Caco-2 (cell line): ENCODE results near the gene MBD3L2. TPM values are rescaled to one million over a fixed set of nuclear protein-coding genes. Genes with fewer than 3 reads are reported as not detected.

Experiments used
- BruUV-seq: library from RNA; stranded (reverse); fragments of 400-500 nt; replicated peaks from 2 replicates; lab custom pipeline; 2021; lab: Mats Ljungman, UMichigan
- CTCF ChIA-PET: fragments of 300-600 bp; sonication (Branson Sonifier 250); formaldehyde crosslinking; loops from one replicate; lab custom pipeline; 2022; ENCODE audit warnings: antibody characterized with exemption; lab: Charles Lee
- POLR2A ChIA-PET: fragments of 300-600 bp; sonication (Branson Sonifier 250); formaldehyde crosslinking; loops from one replicate; lab custom pipeline; 2022; ENCODE audit warnings: antibody characterized with exemption; lab: Charles Lee
- DNase-seq, 2 experiments: peaks; one replicate each; pipeline versions ENCODE4 v3.0.0 to v3.0.0-alpha.2; 2020 to 2022
- H3K27me3 ChIP-seq: replicated peaks from 2 replicates; pipeline ENCODE4 v1.6.0; 2011; ENCODE audit warnings: low read length; ENCODE audit not compliant: control insufficient read depth, insufficient read depth
- H3K36me3 ChIP-seq: 2 replicates; pipeline ENCODE4 v1.5.1; 2011; ENCODE audit warnings: low read length; ENCODE audit not compliant: control insufficient read depth, insufficient read depth
- H3K4me1 ChIP-seq: fragments of 250-450 bp; sonication (Bioruptor Pico); 2 replicates; pipeline ENCODE4 v1.5.1; 2020; ENCODE audit warnings: mild to moderate bottlenecking
- H3K4me3 ChIP-seq: 2 replicates; pipeline ENCODE4 v1.5.1; 2011; ENCODE audit warnings: low read depth, mild to moderate bottlenecking, control low read depth, low read length
- H3K9me3 ChIP-seq: fragments of 250-450 bp; sonication (Bioruptor Pico); 2 replicates; pipeline ENCODE4 v1.5.1; 2020; ENCODE audit warnings: mild to moderate bottlenecking, moderate library complexity
- H3K27ac Mint-ChIP-seq: one replicate; pipeline ENCODE4 v1.8.0; 2022; ENCODE audit warnings: mixed read lengths; ENCODE audit not compliant: unreplicated experiment
- H3K27me3 Mint-ChIP-seq: one replicate; pipeline ENCODE4 v1.8.0; 2022; ENCODE audit warnings: mixed read lengths; ENCODE audit not compliant: insufficient read depth, unreplicated experiment
- H3K36me3 Mint-ChIP-seq: one replicate; pipeline ENCODE4 v1.8.0; 2022; ENCODE audit warnings: mild to moderate bottlenecking, mixed read lengths; ENCODE audit not compliant: insufficient read depth, unreplicated experiment
- H3K4me1 Mint-ChIP-seq: one replicate; pipeline ENCODE4 v1.8.0; 2022; ENCODE audit warnings: low read depth, mixed read lengths; ENCODE audit not compliant: unreplicated experiment
- H3K4me3 Mint-ChIP-seq: one replicate; pipeline ENCODE4 v1.8.0; 2022; ENCODE audit warnings: mild to moderate bottlenecking, moderate library complexity, mixed read lengths; ENCODE audit not compliant: unreplicated experiment
- H3K9me3 Mint-ChIP-seq: one replicate; pipeline ENCODE4 v1.8.0; 2022; ENCODE audit warnings: mixed read lengths; ENCODE audit not compliant: unreplicated experiment
- intact Hi-C: fragments of 100-400 bp; cut with micrococcal nuclease; formaldehyde crosslinking; loops from one replicate; pipeline ENCODE4 v1.10.0; 2022; ENCODE audit not compliant: unreplicated experiment
- total RNA-seq: library from RNA; stranded (reverse); gene quantifications from 2 replicates; pipeline ENCODE4 v1.2.3, GENCODE V29; 2022
- TF ChIP-seq, protein P1 (sequence below), 2 experiments: fragments of 200-600 bp in 1 of 2; IDR thresholded peaks; 1 replicate in 1 of 2; 2 replicates in 1 of 2; pipeline versions ENCODE4 v1.5.1 to v1.8.0; 2011 to 2022; ENCODE audit warnings: antibody characterized with exemption in 1 of 2, control low read depth in 1 of 2, inconsistent platforms in 1 of 2, low read depth in 1 of 2, low read length in 1 of 2, mild to moderate bottlenecking in 1 of 2, moderate library complexity in 1 of 2; ENCODE audit not compliant: insufficient read depth in 1 of 2, severe bottlenecking in 1 of 2, unreplicated experiment in 1 of 2

Gene MBD3L2
- total RNA-seq, 1 experiment from 2014 or later: not detected

DNA sequence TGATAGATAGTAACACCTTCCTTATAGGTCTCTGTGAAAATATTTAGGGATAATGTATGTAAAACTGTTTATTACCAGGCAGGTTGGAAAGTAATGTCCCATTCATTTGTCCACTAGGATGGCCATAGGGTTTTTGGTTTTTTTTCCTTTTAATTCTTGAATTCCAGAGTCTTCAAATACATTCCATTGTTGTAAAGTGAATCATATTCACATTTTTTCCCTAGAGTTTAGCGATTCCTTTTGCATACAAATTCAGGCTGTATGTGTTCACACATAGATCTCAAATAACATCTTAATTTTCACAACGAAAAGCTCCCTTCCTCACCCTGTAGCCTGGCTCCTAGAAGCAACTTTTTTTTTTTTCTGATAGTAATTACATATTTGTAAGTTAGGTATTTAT is 18.6 kb downstream of the MBD3L2 start:
- TF ChIP-seq, protein P1, sequence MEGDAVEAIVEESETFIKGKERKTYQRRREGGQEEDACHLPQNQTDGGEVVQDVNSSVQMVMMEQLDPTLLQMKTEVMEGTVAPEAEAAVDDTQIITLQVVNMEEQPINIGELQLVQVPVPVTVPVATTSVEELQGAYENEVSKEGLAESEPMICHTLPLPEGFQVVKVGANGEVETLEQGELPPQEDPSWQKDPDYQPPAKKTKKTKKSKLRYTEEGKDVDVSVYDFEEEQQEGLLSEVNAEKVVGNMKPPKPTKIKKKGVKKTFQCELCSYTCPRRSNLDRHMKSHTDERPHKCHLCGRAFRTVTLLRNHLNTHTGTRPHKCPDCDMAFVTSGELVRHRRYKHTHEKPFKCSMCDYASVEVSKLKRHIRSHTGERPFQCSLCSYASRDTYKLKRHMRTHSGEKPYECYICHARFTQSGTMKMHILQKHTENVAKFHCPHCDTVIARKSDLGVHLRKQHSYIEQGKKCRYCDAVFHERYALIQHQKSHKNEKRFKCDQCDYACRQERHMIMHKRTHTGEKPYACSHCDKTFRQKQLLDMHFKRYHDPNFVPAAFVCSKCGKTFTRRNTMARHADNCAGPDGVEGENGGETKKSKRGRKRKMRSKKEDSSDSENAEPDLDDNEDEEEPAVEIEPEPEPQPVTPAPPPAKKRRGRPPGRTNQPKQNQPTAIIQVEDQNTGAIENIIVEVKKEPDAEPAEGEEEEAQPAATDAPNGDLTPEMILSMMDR (IDR thresholded peaks at IDR 0.05; ENCODE audit: insufficient read depth in 1 of 2, low read depth in 1 of 2, low read length in 1 of 2, severe bottlenecking in 1 of 2, unreplicated experiment in 1 of 2): no peak
- Histone ChIP-seq H3K4me1 (no peaks in the 10 kb centered on the region), H3K27me3 (no peaks in the 10 kb centered on the region), H3K36me3 (peaks cover 1% of the 10 kb centered on the region), H3K4me3 (no peak overlapping the region), H3K9me3 (peaks cover 6% of the 10 kb centered on the region; the same call in 1 of the 2 replicates)
- Mint-ChIP-seq H3K9me3 (peaks cover 9% of the 10 kb centered on the region), H3K27me3 (no peaks in the 10 kb centered on the region), H3K4me1 (peaks cover 7% of the 10 kb centered on the region), H3K36me3 (peaks cover 25% of the 10 kb centered on the region), H3K4me3 (no peak overlapping the region), H3K27ac (no peak overlapping the region)
- BruUV-seq: no TSS peak
- DNase-seq: no peak
- intact Hi-C loops: no loop called here
- ChIA-PET CTCF (no interaction called here), POLR2A (no interaction called here)

DNA sequence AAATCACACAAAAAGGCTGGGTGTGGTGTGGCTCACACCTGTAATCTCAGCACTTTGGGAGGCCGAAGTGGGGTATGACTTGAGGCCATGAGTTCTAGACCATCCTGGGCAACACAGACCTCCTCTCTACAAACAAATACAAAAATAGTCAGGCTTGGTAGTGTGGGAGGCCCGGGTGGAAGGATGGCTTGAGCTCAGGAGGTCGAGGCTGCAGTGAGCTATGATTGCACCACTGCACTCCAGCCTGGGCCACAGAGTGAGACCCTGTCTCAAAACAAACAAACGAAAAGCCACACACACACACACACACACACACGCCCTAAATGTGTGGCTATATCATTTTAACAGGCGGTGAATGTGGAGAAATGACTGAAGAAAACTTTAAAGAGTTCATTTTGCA is 19.5 kb downstream of the MBD3L2 start:
- intact Hi-C loops: no loop called here
- no peak for DNase-seq
- peak overlapping the region; percentile 31 for H3K4me3 ChIP-seq
- peaks cover 6% of the 10 kb centered on the region; the same call in 1 of the 2 replicates for H3K9me3 ChIP-seq
- H3K4me3 Mint-ChIP-seq: peak overlapping the region; percentile 72
- peaks cover 31% of the 10 kb centered on the region for H3K36me3 Mint-ChIP-seq
- H3K9me3 Mint-ChIP-seq: peaks cover 9% of the 10 kb centered on the region
- BruUV-seq: no TSS peak
- ChIA-PET CTCF (interaction anchor here (1.0 kb wide), 1 partner anchor 31 kb away, joined by 4 read pairs; no protein-coding TSS in a partner anchor), POLR2A (interaction anchor here (0.6 to 1.6 kb wide), 4 partner anchors 9 to 696 kb away, joined by 3 to 28 read pairs (median 4); partner anchors contain the start of gene ALKBH7)
- TF ChIP-seq, protein P1 (IDR thresholded peaks at IDR 0.05; ENCODE audit: insufficient read depth in 1 of 2, low read depth in 1 of 2, low read length in 1 of 2, severe bottlenecking in 1 of 2, unreplicated experiment in 1 of 2): no peak
- H3K27me3 ChIP-seq: no peaks in the 10 kb centered on the region
- no peaks in the 10 kb centered on the region for H3K4me1 ChIP-seq
- H3K27me3 Mint-ChIP-seq: no peaks in the 10 kb centered on the region
- H3K4me1 Mint-ChIP-seq: peaks cover 7% of the 10 kb centered on the region
- peaks cover 1% of the 10 kb centered on the region for H3K36me3 ChIP-seq
- peak overlapping the region; percentile 70 for H3K27ac Mint-ChIP-seq

DNA sequence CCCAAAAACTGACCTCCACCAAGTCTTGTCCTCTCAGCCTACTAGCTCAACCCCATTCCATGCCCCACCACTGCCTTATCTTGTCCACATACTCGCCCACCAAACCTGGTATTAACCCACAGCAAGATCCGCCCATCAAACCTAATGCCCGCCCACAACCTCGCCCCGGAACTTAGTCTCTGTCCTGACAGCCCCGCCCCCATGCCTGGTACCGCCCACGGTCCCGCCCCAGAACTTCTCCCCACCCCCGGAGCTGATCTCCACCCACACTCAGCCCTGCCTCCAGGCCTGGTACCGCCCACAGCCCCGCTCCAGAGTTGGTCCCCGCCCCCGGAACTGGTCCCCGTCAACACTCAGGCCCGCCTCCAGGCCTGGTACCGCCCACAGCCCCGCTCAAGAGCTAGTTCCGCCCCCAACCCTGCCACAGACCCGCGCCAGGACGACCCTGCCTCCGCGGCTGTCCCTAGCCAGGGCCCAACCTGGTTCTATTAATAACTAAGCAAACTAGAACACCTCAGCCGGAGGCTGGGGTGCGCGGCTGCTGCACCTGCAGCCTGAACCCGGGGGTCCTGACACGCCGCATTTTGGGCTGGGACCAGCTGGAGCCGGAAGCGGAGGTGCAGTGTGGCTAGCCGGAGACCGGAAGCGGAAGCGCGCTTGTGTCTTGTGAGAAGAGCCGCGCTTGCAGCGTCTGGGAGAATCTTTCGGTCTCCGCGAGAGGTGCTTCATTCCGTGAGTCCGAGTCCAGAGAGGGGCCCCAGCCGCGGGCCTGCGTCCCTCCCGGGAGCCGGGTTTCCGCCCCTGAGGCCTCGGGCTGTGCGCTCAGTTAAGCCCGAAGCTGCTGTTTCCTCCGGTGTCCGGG is 20.2 kb downstream of the MBD3L2 start, which contains the start of gene ZNF557:
TSS of gene ZNF557 (plus strand) at position 662 of the 862 bp plus-strand sequence. CDS start 5,372 bp downstream, outside the sequence.
- peaks cover 7% of the 10 kb centered on the region for H3K4me1 Mint-ChIP-seq
- ChIA-PET CTCF (interaction anchor here (0.6 to 1.0 kb wide), 4 partner anchors 30 to 714 kb away, joined by 4 to 7 read pairs (median 4); no protein-coding TSS in a partner anchor), POLR2A (interaction anchor here (0.5 to 1.6 kb wide), 8 partner anchors 8 to 1321 kb away, joined by 3 to 28 read pairs (median 4); partner anchors contain the start of genes ALKBH7 and RAB11B)
- Histone ChIP-seq H3K27me3 (no peaks in the 10 kb centered on the region), H3K4me1 (no peaks in the 10 kb centered on the region), H3K4me3 (peak within 1 kb of the TSS; percentile 80), H3K36me3 (peaks cover 1% of the 10 kb centered on the region), H3K9me3 (peaks cover 6% of the 10 kb centered on the region; the same call in 1 of the 2 replicates)
- TF ChIP-seq, protein P1 (IDR thresholded peaks at IDR 0.05; ENCODE audit: insufficient read depth in 1 of 2, low read depth in 1 of 2, low read length in 1 of 2, severe bottlenecking in 1 of 2, unreplicated experiment in 1 of 2): no peak
- intact Hi-C loops: no loop called here
- BruUV-seq: no TSS peak
- peak; percentile 97 to 98 for DNase-seq
- H3K36me3 Mint-ChIP-seq: peaks cover 38% of the 10 kb centered on the region
- peak within 1 kb of the TSS; percentile 70 for H3K27ac Mint-ChIP-seq
- H3K27me3 Mint-ChIP-seq: no peaks in the 10 kb centered on the region
- H3K9me3 Mint-ChIP-seq: peaks cover 9% of the 10 kb centered on the region
- H3K4me3 Mint-ChIP-seq: peak within 1 kb of the TSS; percentile 72
